GM21367 (cell line): ENCODE results near the gene SYCP2.
"Not testable (repeated sequence)": the region's sequence is repeated elsewhere in the genome, so short reads cannot be mapped to it uniquely, and the experiment has no call there.

Source experiments
- ATAC-seq: cut with Tn5 transposase; IDR thresholded peaks from one replicate; pipeline ENCODE4 v1.9.1; 2021; ENCODE audit not compliant: unreplicated experiment

The SYCP2 gene

GRCh38 chr20:59933296-59933848, at the start of gene SYCP2:
Gene SYCP2 (minus strand): TSS chr20:59933637. CDS start chr20:59922413, 11,224 bp downstream.
- no peak for ATAC-seq

- ATAC-seq: no peak
Measured at GRCh38 chr20:59983076-59983475, 49.6 kb upstream of the SYCP2 start.

- no peak for ATAC-seq
Measured at GRCh38 chr20:59977086-59977485, 43.6 kb upstream of the SYCP2 start.

- no peak for ATAC-seq
Measured at GRCh38 chr20:59976156-59976782, 42.8 kb upstream of the SYCP2 start.

- ATAC-seq: no peak
Measured at GRCh38 chr20:59972037-59972801, 38.8 kb upstream of the SYCP2 start.

- no peak for ATAC-seq
Measured at GRCh38 chr20:59971428-59971827, 38.0 kb upstream of the SYCP2 start.

GRCh38 chr20:59966428-59966827, 33.0 kb upstream of the SYCP2 start:
- no peak for ATAC-seq

- ATAC-seq: no peak
Measured at GRCh38 chr20:59962155-59962554, 28.7 kb upstream of the SYCP2 start.

- ATAC-seq: no peak
Measured at GRCh38 chr20:59961423-59961822, 28.0 kb upstream of the SYCP2 start.

- ATAC-seq: no peak
Measured at GRCh38 chr20:59958626-59959025, 25.2 kb upstream of the SYCP2 start.

- no peak for ATAC-seq
Measured at GRCh38 chr20:59958123-59958522, 24.7 kb upstream of the SYCP2 start, which contains the start of gene CDH26. Gene CDH26 (plus strand): TSS chr20:59958423. CDS start chr20:59958727, 304 bp downstream.

GRCh38 chr20:59957568-59957967, 24.1 kb upstream of the SYCP2 start:
- ATAC-seq: not testable (repeated sequence)

- no peak for ATAC-seq
Measured at GRCh38 chr20:59955131-59955796, 21.8 kb upstream of the SYCP2 start.

- no peak for ATAC-seq
Measured at GRCh38 chr20:59954718-59955117, 21.3 kb upstream of the SYCP2 start.

GRCh38 chr20:59949911-59950310, 16.5 kb upstream of the SYCP2 start:
- no peak for ATAC-seq

- ATAC-seq: no peak
Measured at GRCh38 chr20:59948828-59949720, 15.6 kb upstream of the SYCP2 start.

GRCh38 chr20:59948212-59948611, 14.8 kb upstream of the SYCP2 start:
- no peak for ATAC-seq

GRCh38 chr20:59947376-59947775, 13.9 kb upstream of the SYCP2 start:
- ATAC-seq: no peak

- no peak for ATAC-seq
Measured at GRCh38 chr20:59945731-59946130, 12.3 kb upstream of the SYCP2 start.

- no peak for ATAC-seq
Measured at GRCh38 chr20:59945175-59945574, 11.7 kb upstream of the SYCP2 start.

- ATAC-seq: no peak
Measured at GRCh38 chr20:59944726-59945125, 11.3 kb upstream of the SYCP2 start.
